Stimulated activated CD8-positive, alpha-beta memory T cell treated with anti-CD3 and anti-CD28 coated beads, Interleukin-4, amount 100 ng/mL, for 24 hours (primary cell): Measurements from ENCODE around the gene MAT1A.
"Not testable (repeated sequence)": the region's sequence is repeated elsewhere in the genome, so short reads cannot be mapped to it uniquely, and the experiment has no call there.

Experiments
- DNase-seq: peaks from one replicate; pipeline ENCODE4 v3.0.0-alpha.2; 2020; ENCODE audit warnings: low read depth

Gene MAT1A

DNA sequence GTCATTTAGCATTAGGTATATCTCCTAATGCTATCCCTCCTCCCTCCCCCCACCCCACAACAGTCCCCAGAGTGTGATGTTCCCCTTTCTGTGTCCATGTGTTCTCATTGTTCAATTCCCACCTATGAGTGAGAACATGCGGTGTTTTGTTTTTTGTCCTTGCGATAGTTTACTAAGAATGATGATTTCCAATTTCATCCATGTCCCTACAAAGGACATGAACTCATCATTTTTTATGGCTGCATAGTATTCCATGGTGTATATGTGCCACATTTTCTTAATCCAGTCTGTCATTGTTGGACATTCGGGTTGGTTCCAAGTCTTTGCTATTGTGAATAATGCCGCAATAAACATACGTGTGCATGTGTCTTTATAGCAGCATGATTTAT, 66.4 kb downstream of the MAT1A start:
- not testable (repeated sequence) for DNase-seq
